Fibroblast of lung (primary cell): ENCODE data around the gene TIMP1. TPM values are rescaled to one million over a fixed set of nuclear protein-coding genes. Genes with fewer than 3 reads are reported as not detected.

Experiments used
- DNase-seq, 2 donors: peaks; one replicate each; pipeline versions ENCODE4 v3.0.0 to v3.0.0-alpha.2; 2010; ENCODE audit warnings: low read depth in 2 of 2
- H2AFZ ChIP-seq: 2 replicates; pipeline ENCODE4 v1.5.1; 2012; ENCODE audit warnings: low read length, control low read depth, inconsistent platforms
- H3K27ac ChIP-seq: 2 replicates; pipeline ENCODE4 v1.5.1; 2011; ENCODE audit warnings: low read length, control low read depth; ENCODE audit not compliant: insufficient read depth
- H3K27me3 ChIP-seq: 2 replicates; pipeline ENCODE4 v1.5.1; 2011; ENCODE audit warnings: mild to moderate bottlenecking, low read length; ENCODE audit not compliant: control insufficient read depth, insufficient read depth
- H3K36me3 ChIP-seq: 2 replicates; pipeline ENCODE4 v1.5.1; 2011; ENCODE audit warnings: low read length; ENCODE audit not compliant: control insufficient read depth, insufficient read depth
- H3K4me1 ChIP-seq: 2 replicates; pipeline ENCODE4 v1.5.1; 2011; ENCODE audit warnings: low read length; ENCODE audit not compliant: control insufficient read depth, insufficient read depth; ENCODE audit errors: extremely low read depth
- H3K4me2 ChIP-seq: 2 replicates; pipeline ENCODE4 v1.5.1; 2011; ENCODE audit warnings: low read length, control low read depth; ENCODE audit not compliant: insufficient read depth; ENCODE audit errors: extremely low read depth
- H3K4me3 ChIP-seq, 4 experiments: fragments of 200-600 bp in 1 of 4; sonication (generic) in 1 of 4; replicated peaks in 1 of 4; 2 replicates each; pipeline ENCODE4 v1.5.1; 2011 to 2016; ENCODE audit warnings: low read length in 4 of 4, low read depth in 3 of 4, mild to moderate bottlenecking in 3 of 4, control low read depth in 2 of 4, inconsistent platforms in 1 of 4, mixed read lengths in 1 of 4; ENCODE audit not compliant: insufficient read depth in 1 of 4; ENCODE audit errors: control extremely low read depth in 1 of 4
- H3K79me2 ChIP-seq: 2 replicates; pipeline ENCODE4 v1.5.1; 2012; ENCODE audit warnings: mild to moderate bottlenecking, low read length, inconsistent platforms; ENCODE audit not compliant: control insufficient read depth, insufficient read depth
- H3K9ac ChIP-seq: 2 replicates; pipeline ENCODE4 v1.5.1; 2011; ENCODE audit warnings: mild to moderate bottlenecking, low read length, control low read depth; ENCODE audit not compliant: insufficient read depth
- H3K9me3 ChIP-seq: 2 replicates; pipeline ENCODE4 v1.5.1; 2012; ENCODE audit warnings: low read depth, low read length; ENCODE audit not compliant: control insufficient read depth, insufficient read depth
- H4K20me1 ChIP-seq: 2 replicates; pipeline ENCODE4 v1.5.1; 2011; ENCODE audit warnings: low read length; ENCODE audit not compliant: control insufficient read depth, insufficient read depth; ENCODE audit errors: extremely low read depth
- CTCF ChIP-seq, 2 donors: IDR thresholded peaks in 1 of 2; conservative IDR thresholded peaks in 1 of 2; 1 replicate in 1 of 2; 2 replicates in 1 of 2; pipeline ENCODE4 v1.5.1; 2011 to 2012; ENCODE audit warnings: low read length in 2 of 2, control low read depth in 1 of 2, inconsistent platforms in 1 of 2, low read depth in 1 of 2, mild to moderate bottlenecking in 1 of 2
- EZH2 ChIP-seq: IDR thresholded peaks from 2 replicates; pipeline ENCODE4 v1.5.1; 2012; ENCODE audit warnings: low read length, control low read depth, mild to moderate bottlenecking; ENCODE audit errors: missing control alignments
- polyA plus RNA-seq, 2 donors: library from polyadenylated mRNA; depleted of rRNA in 1 of 2; stranded (reverse) in 1 of 2; unstranded in 1 of 2; fragments of >200 nt; gene quantifications; 2 replicates each; pipeline ENCODE4 v1.2.1, GENCODE V29; 2011 to 2012; ENCODE audit warnings: missing spikeins in 1 of 2
- total RNA-seq: library from RNA; depleted of rRNA; stranded (reverse); fragments of >200 nt; gene quantifications from 2 replicates; pipeline ENCODE4 v1.2.1, GENCODE V29; 2014

Gene TIMP1
- total and polyA plus RNA-seq, 2 donors (not counting 1 experiment from before 2014, with no cell fraction given) = 845 to 1,117 TPM

- H3K36me3 ChIP-seq = no peaks in the 10 kb centered on the region
- H3K9ac ChIP-seq = no peak overlapping the region
- no peaks in the 10 kb centered on the region for H4K20me1 ChIP-seq
- no peaks in the 10 kb centered on the region for H3K9me3 ChIP-seq
- no peaks in the 10 kb centered on the region for H3K79me2 ChIP-seq
- no peaks in the 10 kb centered on the region for H3K27me3 ChIP-seq
- peaks cover 14% of the 10 kb centered on the region for H3K4me1 ChIP-seq
- no peak for TF ChIP-seq CTCF (conservative IDR thresholded peaks at IDR 0.05 in 1 of 2, IDR thresholded peaks at IDR 0.05 in 1 of 2; ENCODE audit: low read depth in 1 of 2, low read length in 2 of 2)
- TF ChIP-seq EZH2 = no peak
- no peak overlapping the region for H3K4me3 ChIP-seq
- no peak overlapping the region for H3K4me2 ChIP-seq
- no peak overlapping the region for H2AFZ ChIP-seq
- no peak for DNase-seq
- no peak overlapping the region for H3K27ac ChIP-seq
Measured at GRCh38 chrX:47576021-47576898, 6.0 kb upstream of the TIMP1 start.

- H3K36me3 ChIP-seq = no peaks in the 10 kb centered on the region
- no peak overlapping the region for H3K9ac ChIP-seq
- no peaks in the 10 kb centered on the region for H3K9me3 ChIP-seq
- DNase-seq = peak in 1 of 2 donors; percentile 66
- no peaks in the 10 kb centered on the region for H4K20me1 ChIP-seq
- H2AFZ ChIP-seq = no peak overlapping the region
- H3K27ac ChIP-seq = peak overlapping the region; percentile 51
- peaks cover 2% of the 10 kb centered on the region for H3K79me2 ChIP-seq
- H3K27me3 ChIP-seq = no peaks in the 10 kb centered on the region
- H3K4me1 ChIP-seq = peaks cover 14% of the 10 kb centered on the region
- no peak for TF ChIP-seq EZH2
- TF ChIP-seq CTCF (conservative IDR thresholded peaks at IDR 0.05 in 1 of 2, IDR thresholded peaks at IDR 0.05 in 1 of 2; ENCODE audit: low read depth in 1 of 2, low read length in 2 of 2) = no peak
- no peak overlapping the region for H3K4me2 ChIP-seq
- H3K4me3 ChIP-seq = no peak overlapping the region
Measured at GRCh38 chrX:47577424-47577823, 4.8 kb upstream of the TIMP1 start.

- no peaks in the 10 kb centered on the region for H3K9me3 ChIP-seq
- H3K27me3 ChIP-seq = no peaks in the 10 kb centered on the region
- H3K4me1 ChIP-seq = peaks cover 14% of the 10 kb centered on the region
- H4K20me1 ChIP-seq = no peaks in the 10 kb centered on the region
- no peak overlapping the region for H2AFZ ChIP-seq
- TF ChIP-seq CTCF (conservative IDR thresholded peaks at IDR 0.05 in 1 of 2, IDR thresholded peaks at IDR 0.05 in 1 of 2; ENCODE audit: low read depth in 1 of 2, low read length in 2 of 2) = no peak
- TF ChIP-seq EZH2 = no peak
- no peak overlapping the region for H3K4me2 ChIP-seq
- H3K27ac ChIP-seq = no peak overlapping the region
- no peak overlapping the region for H3K4me3 ChIP-seq
- DNase-seq = no peak
- H3K9ac ChIP-seq = no peak overlapping the region
- H3K79me2 ChIP-seq = peaks cover 6% of the 10 kb centered on the region
- no peaks in the 10 kb centered on the region for H3K36me3 ChIP-seq
Measured at GRCh38 chrX:47577901-47578300, 4.3 kb upstream of the TIMP1 start.
